GM10266 (cell line): ENCODE data around the gene LTB.

Source experiments
- DNase-seq: peaks from one replicate; pipeline ENCODE4 v3.0.0; 2012; ENCODE audit errors: extremely low spot score
- TF ChIP-seq, protein P1 (sequence below): IDR thresholded peaks from 2 replicates; pipeline ENCODE4 v1.5.1; 2012; ENCODE audit warnings: mild to moderate bottlenecking, low read depth; ENCODE audit not compliant: control insufficient read depth, insufficient read depth; ENCODE audit errors: missing control alignments

The LTB gene

GRCh38 chr6:31624070-31624469, 41.8 kb upstream of the LTB start:
- TF ChIP-seq, protein P1, sequence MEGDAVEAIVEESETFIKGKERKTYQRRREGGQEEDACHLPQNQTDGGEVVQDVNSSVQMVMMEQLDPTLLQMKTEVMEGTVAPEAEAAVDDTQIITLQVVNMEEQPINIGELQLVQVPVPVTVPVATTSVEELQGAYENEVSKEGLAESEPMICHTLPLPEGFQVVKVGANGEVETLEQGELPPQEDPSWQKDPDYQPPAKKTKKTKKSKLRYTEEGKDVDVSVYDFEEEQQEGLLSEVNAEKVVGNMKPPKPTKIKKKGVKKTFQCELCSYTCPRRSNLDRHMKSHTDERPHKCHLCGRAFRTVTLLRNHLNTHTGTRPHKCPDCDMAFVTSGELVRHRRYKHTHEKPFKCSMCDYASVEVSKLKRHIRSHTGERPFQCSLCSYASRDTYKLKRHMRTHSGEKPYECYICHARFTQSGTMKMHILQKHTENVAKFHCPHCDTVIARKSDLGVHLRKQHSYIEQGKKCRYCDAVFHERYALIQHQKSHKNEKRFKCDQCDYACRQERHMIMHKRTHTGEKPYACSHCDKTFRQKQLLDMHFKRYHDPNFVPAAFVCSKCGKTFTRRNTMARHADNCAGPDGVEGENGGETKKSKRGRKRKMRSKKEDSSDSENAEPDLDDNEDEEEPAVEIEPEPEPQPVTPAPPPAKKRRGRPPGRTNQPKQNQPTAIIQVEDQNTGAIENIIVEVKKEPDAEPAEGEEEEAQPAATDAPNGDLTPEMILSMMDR = no peak
- DNase-seq = no peak

DNA sequence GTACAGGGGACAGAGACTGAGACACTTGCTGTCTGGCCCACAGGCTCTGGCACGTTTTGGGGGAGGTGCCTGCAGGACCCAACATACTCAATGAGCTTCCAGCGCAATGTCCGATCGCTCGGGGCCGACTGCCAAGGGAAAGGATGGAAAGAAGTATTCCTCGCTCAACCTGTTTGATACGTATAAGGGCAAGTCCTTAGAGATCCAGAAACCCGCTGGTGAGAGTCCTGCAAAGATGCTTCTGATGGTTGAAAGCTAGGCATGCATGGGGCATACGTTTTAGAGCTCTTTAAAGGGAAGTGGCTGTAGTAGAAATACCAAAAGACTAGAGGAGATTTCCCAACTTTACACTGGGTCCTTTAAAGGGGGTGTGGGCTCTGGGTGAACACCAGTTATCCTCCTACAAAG, 40.5 kb upstream of the LTB start:
- TF ChIP-seq, protein P1 = no peak
- no peak for DNase-seq

DNA sequence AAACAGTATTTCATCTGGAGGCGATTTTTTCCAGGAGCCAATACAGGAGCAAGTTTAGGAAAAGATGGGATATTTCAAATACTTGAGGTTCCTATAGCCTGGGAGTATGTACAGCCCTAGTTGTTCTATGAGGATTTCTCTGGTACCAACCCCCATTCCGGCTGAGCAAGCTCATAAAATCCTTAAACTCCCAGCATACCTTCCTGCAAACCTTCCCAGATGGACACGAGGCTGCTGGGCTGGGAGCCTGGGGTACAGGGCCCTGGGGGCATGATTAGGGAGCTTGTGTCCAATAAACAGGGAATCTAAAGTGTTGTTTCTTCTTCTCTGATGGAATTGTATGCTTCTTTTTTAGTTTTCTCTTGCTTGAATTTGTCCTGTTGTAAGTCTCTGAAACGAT, 39.8 kb upstream of the LTB start:
- DNase-seq = no peak

GRCh38 chr6:31621320-31621939, 39.2 kb upstream of the LTB start:
- DNase-seq = no peak
- TF ChIP-seq, protein P1 = no peak

More for the DNA sequence above, 39.8 kb upstream of the LTB start:
- TF ChIP-seq, protein P1 = no peak

GRCh38 chr6:31620586-31621319, 38.5 kb upstream of the LTB start, which contains the start of gene PRRC2A:
TSS of gene PRRC2A (plus strand) at chr6:31620715. CDS start at chr6:31622790, 2,075 bp downstream.
- peak; percentile 99 for DNase-seq
- TF ChIP-seq, protein P1 = no peak

DNA sequence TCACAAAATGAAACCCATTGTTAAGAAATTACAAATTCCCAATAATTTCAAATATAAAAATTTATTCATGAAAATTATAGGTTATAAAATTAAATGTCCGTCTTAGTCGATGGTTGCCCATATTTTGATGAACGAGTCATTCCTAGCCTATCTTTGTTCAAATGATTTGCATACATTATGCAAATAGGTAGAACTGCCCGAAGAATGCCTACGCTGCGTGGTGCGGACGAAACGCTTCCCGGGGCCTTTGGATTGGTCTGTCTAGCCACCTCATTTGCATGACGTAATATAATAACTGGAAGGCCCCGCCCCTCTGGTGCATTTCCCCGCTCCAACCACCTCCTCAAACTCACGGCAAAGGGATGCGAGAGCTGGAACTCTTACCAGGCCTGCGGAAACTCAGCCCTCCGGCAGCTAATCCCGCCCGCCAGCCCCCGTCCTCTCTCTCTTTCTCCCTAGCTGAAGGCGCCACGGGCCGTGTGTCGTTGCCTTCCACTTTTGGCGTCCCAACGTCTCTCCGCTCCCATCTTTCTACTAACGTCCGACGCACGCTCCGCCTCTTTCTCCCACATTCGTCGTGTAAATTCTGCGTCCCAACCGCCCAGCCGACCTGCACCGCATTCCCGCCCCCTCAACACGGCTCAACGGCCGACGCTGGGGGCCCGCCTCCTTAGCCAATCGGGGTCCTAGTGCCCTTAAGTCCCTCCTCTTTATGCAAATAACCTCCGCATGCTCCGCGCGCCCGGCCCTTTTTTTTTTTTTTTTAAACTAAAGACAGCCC, 37.8 kb upstream of the LTB start:
- DNase-seq = peak; percentile 87

More for the DNA sequence above, 37.8 kb upstream of the LTB start:
- TF ChIP-seq, protein P1 = no peak
